GM12878 (cell line): Measurements from ENCODE around the gene PGLYRP2. TPM values are rescaled to one million over a fixed set of nuclear protein-coding genes. Genes with fewer than 3 reads are reported as not detected.

Source experiments
- ATAC-seq: fragments of 200-7000 bp; cut with Tn5 transposase; 3 replicates; pipeline ENCODE4 v1.9.1; 2020; ENCODE audit warnings: mild to moderate bottlenecking, moderate library complexity
- BruUV-seq: library from RNA; stranded (reverse); fragments of 400-500 nt; replicated peaks from 2 replicates; lab custom pipeline; 2021; lab: Mats Ljungman, UMichigan
- CTCF ChIA-PET: fragments of 300-600 bp; sonication (Branson Sonifier 250); formaldehyde crosslinking; extraction: SDS; loops from one replicate; lab custom pipeline; 2021; ENCODE audit warnings: inconsistent platforms; lab: Yijun Ruan, JAX
- POLR2A ChIA-PET: fragments of 350-600 bp; formaldehyde crosslinking; extraction: SDS; loops from one replicate; lab custom pipeline; 2021; ENCODE audit warnings: inconsistent platforms; lab: Charles Lee
- RAD21 ChIA-PET: fragments of 300-600 bp; sonication (Branson Sonifier 250); formaldehyde crosslinking; loops from one replicate; lab custom pipeline; 2023; ENCODE audit warnings: antibody characterized with exemption; ENCODE audit not compliant: unreplicated experiment; lab: Charles Lee
- SMC1A ChIA-PET: fragments of 300-600 bp; sonication (Branson Sonifier 250); formaldehyde crosslinking; loops from one replicate; lab custom pipeline; 2023; ENCODE audit not compliant: unreplicated experiment, uncharacterized antibody; lab: Charles Lee
- DNase-seq: peaks from one replicate; pipeline ENCODE4 v3.0.0-alpha.2; 2011; ENCODE audit warnings: low read depth, low spot score
- FAIRE-seq: peaks from 3 replicates; lab custom pipeline; 2011; peaks lifted over from hg19 to GRCh38; lab: Jason Lieb, UNC
- H2AFZ ChIP-seq: 2 replicates; pipeline ENCODE4 v1.6.0; 2011; ENCODE audit warnings: low read depth, low read length, control low read depth; ENCODE audit not compliant: control insufficient read depth
- H3K27ac ChIP-seq: 2 replicates; pipeline ENCODE4 v1.5.1; 2011; ENCODE audit warnings: control low read depth; ENCODE audit not compliant: control insufficient read depth, insufficient read depth
- H3K27me3 ChIP-seq, 2 experiments: replicated peaks in 1 of 2; 2 replicates each; pipeline versions ENCODE4 v1.6.0 to v1.6.1; 2011; ENCODE audit warnings: low read length in 1 of 2; ENCODE audit not compliant: control insufficient read depth in 2 of 2, insufficient read depth in 2 of 2
- H3K36me3 ChIP-seq, 2 experiments: 2 replicates each; pipeline ENCODE4 v1.5.1; 2011; ENCODE audit warnings: low read length in 1 of 2; ENCODE audit not compliant: control insufficient read depth in 2 of 2, insufficient read depth in 2 of 2
- H3K4me1 ChIP-seq: 2 replicates; pipeline ENCODE4 v1.6.1; 2011; ENCODE audit warnings: mild to moderate bottlenecking, low read length, moderate library complexity, mixed read lengths; ENCODE audit not compliant: control insufficient read depth, insufficient read depth
- H3K4me2 ChIP-seq: 2 replicates; pipeline ENCODE4 v1.6.0; 2011; ENCODE audit warnings: control low read depth; ENCODE audit not compliant: control insufficient read depth, insufficient read depth
- H3K4me3 ChIP-seq: fragments of 200-600 bp; sonication (generic); 2 replicates; pipeline ENCODE4 v1.5.1; 2016
- H3K79me2 ChIP-seq: 2 replicates; pipeline ENCODE4 v1.6.0; 2011; ENCODE audit warnings: low read length; ENCODE audit not compliant: control insufficient read depth, insufficient read depth
- H3K9ac ChIP-seq: 2 replicates; pipeline ENCODE4 v1.8.0; 2011; ENCODE audit warnings: low read length, control low read depth, mixed read lengths; ENCODE audit not compliant: control insufficient read depth, insufficient read depth
- H3K9me3 ChIP-seq: replicated peaks from 3 replicates; pipeline ENCODE4 v1.5.1; 2011; ENCODE audit warnings: mild to moderate bottlenecking, low read length; ENCODE audit not compliant: control insufficient read depth, insufficient read depth
- H4K20me1 ChIP-seq: 2 replicates; pipeline ENCODE4 v1.6.0; 2011; ENCODE audit not compliant: control insufficient read depth, insufficient read depth
- BCL11A ChIP-seq: IDR thresholded peaks from 2 replicates; pipeline ENCODE4 v1.6.1; 2011; ENCODE audit warnings: low read depth, low read length
- EED ChIP-seq: sonication (generic); IDR thresholded peaks from 2 replicates; pipeline ENCODE4 v1.6.1; 2016; ENCODE audit warnings: antibody characterized with exemption, low read depth
- ESRRA ChIP-seq: IDR thresholded peaks from 2 replicates; pipeline ENCODE4 v1.6.1; 2012; ENCODE audit warnings: mild to moderate bottlenecking, low read length, improper control_type of control experiment
- MAX ChIP-seq: IDR thresholded peaks from 2 replicates; pipeline ENCODE4 v1.6.1; 2012; ENCODE audit warnings: low read depth, low read length, improper control_type of control experiment
- NRF1 ChIP-seq: conservative IDR thresholded peaks from 2 replicates; pipeline ENCODE4 v1.6.1; 2011; ENCODE audit warnings: mild to moderate bottlenecking, low read depth, low read length, improper control_type of control experiment
- ZNF207 ChIP-seq: fragments of 450-650 bp; IDR thresholded peaks from 2 replicates; pipeline ENCODE4 v1.6.1; 2014; ENCODE audit warnings: antibody characterized with exemption, mild to moderate bottlenecking, borderline replicate concordance
- ZNF622 ChIP-seq: fragments of 450-650 bp; IDR thresholded peaks from 2 replicates; pipeline ENCODE4 v1.6.1; 2017; ENCODE audit warnings: mild to moderate bottlenecking, inconsistent platforms
- WGBS: methylation state at CpG from one replicate; pipeline ENCODE4 v1.1.6; 2016; ENCODE audit warnings: low lambda C conversion rate; ENCODE audit not compliant: insufficient replicate concordance, insufficient coverage; ENCODE audit errors: missing lambda C conversion rate; 5-methylcytosine and 5-hydroxymethylcytosine counted together
- in situ Hi-C: fragments of 300-500 bp; cut with MboI; formaldehyde crosslinking; loops from 9 replicates; pipeline ENCODE4 v1.14.3; 2018; ENCODE audit warnings: mixed read lengths
- intact Hi-C: fragments of 100-400 bp; cut with micrococcal nuclease; formaldehyde crosslinking; loops from one replicate; pipeline ENCODE4 v1.14.2; 2022; ENCODE audit not compliant: unreplicated experiment
- polyA plus RNA-seq, 11 experiments: library from polyadenylated mRNA; depleted of rRNA in 4 of 11; unstranded in 6 of 11; stranded (reverse) in 5 of 11; fragments of >200 nt; fragmentation: Nextera tagmentation in 4 of 11; fragmentation: Illumina TruSeq in 1 of 11; extraction: Ambion mirVana in 4 of 11; extraction: Trizol in 1 of 11; gene quantifications; 1 replicate in 1 of 11; 2 replicates in 10 of 11; pipeline versions ENCODE4 v1.2.1 to v1.2.3, GENCODE V29; 2011 to 2016; ENCODE audit warnings: inconsistent platforms in 2 of 11, missing spikeins in 2 of 11, low read depth in 1 of 11
- total RNA-seq, 4 experiments: library from RNA; depleted of rRNA in 3 of 4; stranded (reverse); fragments of >200 nt in 3 of 4; fragmentation: Illumina TruSeq in 1 of 4; extraction: Trizol in 1 of 4; gene quantifications; 2 replicates each; pipeline versions ENCODE4 v1.2.1 to v1.2.3, GENCODE V29; 2013 to 2021
- TF ChIP-seq, protein P1 (sequence below): fragments of 450-650 bp; IDR thresholded peaks from 2 replicates; pipeline ENCODE4 v1.6.1; 2016; ENCODE audit warnings: mild to moderate bottlenecking
- TF ChIP-seq, protein P2 (sequence below): fragments of 450-650 bp; IDR thresholded peaks from 2 replicates; pipeline ENCODE4 v1.6.1; 2016; ENCODE audit warnings: mild to moderate bottlenecking

PGLYRP2 gene
- total and polyA plus RNA-seq, 10 of the 15 experiments (the other 5 are each of a cell fraction or from before 2014, with no cell fraction given): 0.15 to 0.48 (median 0.26) TPM; not detected in 5

GRCh38 chr19:15471639-15472101 lies 7.6 kb downstream of the PGLYRP2 start:
- ATAC-seq (no peak), FAIRE-seq (no peak), DNase-seq (no peak)
- WGBS: 90% methylated on average over 27 of the region's 31 CpGs
- ChIA-PET SMC1A (no interaction called here), CTCF (no interaction called here), RAD21 (no interaction called here), POLR2A (no interaction called here)
- intact Hi-C loops: no loop called here
- Histone ChIP-seq H3K9ac (no peak overlapping the region), H3K4me1 (peaks cover 9% of the 10 kb centered on the region), H4K20me1 (no peaks in the 10 kb centered on the region), H3K27me3 (no peaks in the 10 kb centered on the region), H3K36me3 (no peaks in the 10 kb centered on the region), H3K4me3 (no peak overlapping the region), H3K4me2 (no peak overlapping the region), H3K27ac (no peak overlapping the region), H3K9me3 (no peaks in the 10 kb centered on the region; the same call in 2 of the 3 replicates), H3K79me2 (no peaks in the 10 kb centered on the region), H2AFZ (no peak overlapping the region)
- TF ChIP-seq ESRRA: no peak
- TF ChIP-seq MAX: no peak
- no peak for TF ChIP-seq NRF1
- TF ChIP-seq ZNF622: no peak
- no peak for TF ChIP-seq BCL11A
- TF ChIP-seq, protein P1, sequence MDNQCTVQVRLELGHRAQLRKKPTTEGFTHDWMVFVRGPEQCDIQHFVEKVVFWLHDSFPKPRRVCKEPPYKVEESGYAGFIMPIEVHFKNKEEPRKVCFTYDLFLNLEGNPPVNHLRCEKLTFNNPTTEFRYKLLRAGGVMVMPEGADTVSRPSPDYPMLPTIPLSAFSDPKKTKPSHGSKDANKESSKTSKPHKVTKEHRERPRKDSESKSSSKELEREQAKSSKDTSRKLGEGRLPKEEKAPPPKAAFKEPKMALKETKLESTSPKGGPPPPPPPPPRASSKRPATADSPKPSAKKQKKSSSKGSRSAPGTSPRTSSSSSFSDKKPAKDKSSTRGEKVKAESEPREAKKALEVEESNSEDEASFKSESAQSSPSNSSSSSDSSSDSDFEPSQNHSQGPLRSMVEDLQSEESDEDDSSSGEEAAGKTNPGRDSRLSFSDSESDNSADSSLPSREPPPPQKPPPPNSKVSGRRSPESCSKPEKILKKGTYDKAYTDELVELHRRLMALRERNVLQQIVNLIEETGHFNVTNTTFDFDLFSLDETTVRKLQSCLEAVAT: no peak
- no peak for TF ChIP-seq ZNF207
- TF ChIP-seq, protein P2, sequence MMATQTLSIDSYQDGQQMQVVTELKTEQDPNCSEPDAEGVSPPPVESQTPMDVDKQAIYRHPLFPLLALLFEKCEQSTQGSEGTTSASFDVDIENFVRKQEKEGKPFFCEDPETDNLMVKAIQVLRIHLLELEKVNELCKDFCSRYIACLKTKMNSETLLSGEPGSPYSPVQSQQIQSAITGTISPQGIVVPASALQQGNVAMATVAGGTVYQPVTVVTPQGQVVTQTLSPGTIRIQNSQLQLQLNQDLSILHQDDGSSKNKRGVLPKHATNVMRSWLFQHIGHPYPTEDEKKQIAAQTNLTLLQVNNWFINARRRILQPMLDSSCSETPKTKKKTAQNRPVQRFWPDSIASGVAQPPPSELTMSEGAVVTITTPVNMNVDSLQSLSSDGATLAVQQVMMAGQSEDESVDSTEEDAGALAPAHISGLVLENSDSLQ: no peak
- TF ChIP-seq EED: no peak
- BruUV-seq: no TSS peak
- in situ Hi-C loops: no loop called here
